Astrocyte of the spinal cord (primary cell): ENCODE measurements around the gene SLC2A6.
A peak's percentile ranks its signal among the peaks of the same experiment; 100 is the strongest.

Source experiments
- DNase-seq: peaks from one replicate; pipeline ENCODE4 v3.0.0; 2011; ENCODE audit warnings: low read depth, low spot score
- H3K4me3 ChIP-seq: 2 replicates; pipeline ENCODE4 v1.5.1; 2011; ENCODE audit warnings: low read depth, mild to moderate bottlenecking, low read length, moderate library complexity
- in situ Hi-C: cut with HindIII; loops from 2 replicates; pipeline ENCODE4 v1.10.0; 2017; ENCODE audit warnings: low sequenced_read_pairs
- TF ChIP-seq, protein P1 (sequence below): IDR thresholded peaks from 2 replicates; pipeline ENCODE4 v1.5.1; 2012; ENCODE audit warnings: low read depth, mild to moderate bottlenecking, low read length, inconsistent platforms

Gene SLC2A6

GRCh38 chr9:133427658-133428348 is 51.1 kb downstream of the SLC2A6 start:
- TF ChIP-seq, protein P1, sequence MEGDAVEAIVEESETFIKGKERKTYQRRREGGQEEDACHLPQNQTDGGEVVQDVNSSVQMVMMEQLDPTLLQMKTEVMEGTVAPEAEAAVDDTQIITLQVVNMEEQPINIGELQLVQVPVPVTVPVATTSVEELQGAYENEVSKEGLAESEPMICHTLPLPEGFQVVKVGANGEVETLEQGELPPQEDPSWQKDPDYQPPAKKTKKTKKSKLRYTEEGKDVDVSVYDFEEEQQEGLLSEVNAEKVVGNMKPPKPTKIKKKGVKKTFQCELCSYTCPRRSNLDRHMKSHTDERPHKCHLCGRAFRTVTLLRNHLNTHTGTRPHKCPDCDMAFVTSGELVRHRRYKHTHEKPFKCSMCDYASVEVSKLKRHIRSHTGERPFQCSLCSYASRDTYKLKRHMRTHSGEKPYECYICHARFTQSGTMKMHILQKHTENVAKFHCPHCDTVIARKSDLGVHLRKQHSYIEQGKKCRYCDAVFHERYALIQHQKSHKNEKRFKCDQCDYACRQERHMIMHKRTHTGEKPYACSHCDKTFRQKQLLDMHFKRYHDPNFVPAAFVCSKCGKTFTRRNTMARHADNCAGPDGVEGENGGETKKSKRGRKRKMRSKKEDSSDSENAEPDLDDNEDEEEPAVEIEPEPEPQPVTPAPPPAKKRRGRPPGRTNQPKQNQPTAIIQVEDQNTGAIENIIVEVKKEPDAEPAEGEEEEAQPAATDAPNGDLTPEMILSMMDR, result no peak
- no peak for DNase-seq
- in situ Hi-C loops, result no loop called here
- no peak overlapping the region for H3K4me3 ChIP-seq

DNA sequence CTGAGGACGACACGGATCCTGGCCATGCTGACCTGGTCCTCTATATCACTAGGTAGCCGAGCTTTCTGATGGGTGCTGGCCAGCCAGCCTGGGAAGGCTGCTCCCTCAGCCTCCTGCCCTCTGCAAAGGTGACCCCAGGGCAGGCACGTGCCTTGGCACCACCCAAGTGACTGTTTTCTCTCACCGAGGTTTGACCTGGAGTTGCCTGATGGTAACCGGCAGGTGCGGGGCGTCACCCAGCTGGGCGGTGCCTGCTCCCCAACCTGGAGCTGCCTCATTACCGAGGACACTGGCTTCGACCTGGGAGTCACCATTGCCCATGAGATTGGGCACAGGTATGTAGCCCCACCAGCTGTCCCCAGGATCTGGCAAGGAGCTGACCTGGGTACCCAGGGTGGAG is 52.9 kb downstream of the SLC2A6 start:
- no peak overlapping the region for H3K4me3 ChIP-seq
- no peak for DNase-seq
- TF ChIP-seq, protein P1, result no peak
- in situ Hi-C loops, result no loop called here

GRCh38 chr9:133425049-133425632 is 53.8 kb downstream of the SLC2A6 start:
- in situ Hi-C loops, result no loop called here
- no peak for DNase-seq
- TF ChIP-seq, protein P1, result no peak
- H3K4me3 ChIP-seq, result no peak overlapping the region

DNA sequence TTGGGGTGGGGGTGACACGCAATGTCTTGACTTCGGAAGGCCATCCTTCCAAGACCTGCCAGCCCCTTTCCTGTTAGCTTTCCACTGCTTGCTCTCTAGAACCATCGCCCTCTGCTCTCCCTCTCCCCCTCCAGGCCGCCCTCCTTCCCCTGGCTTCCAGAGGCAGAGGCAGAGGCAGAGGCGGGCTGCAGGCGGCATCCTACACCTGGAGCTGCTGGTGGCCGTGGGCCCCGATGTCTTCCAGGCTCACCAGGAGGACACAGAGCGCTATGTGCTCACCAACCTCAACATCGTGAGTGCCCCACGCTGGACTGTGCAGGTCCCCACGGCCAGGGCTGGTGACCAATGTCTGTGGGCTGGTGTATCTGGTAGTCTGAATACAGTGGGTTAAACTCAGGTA is 54.7 kb downstream of the SLC2A6 start:
- no peak for DNase-seq

DNA sequence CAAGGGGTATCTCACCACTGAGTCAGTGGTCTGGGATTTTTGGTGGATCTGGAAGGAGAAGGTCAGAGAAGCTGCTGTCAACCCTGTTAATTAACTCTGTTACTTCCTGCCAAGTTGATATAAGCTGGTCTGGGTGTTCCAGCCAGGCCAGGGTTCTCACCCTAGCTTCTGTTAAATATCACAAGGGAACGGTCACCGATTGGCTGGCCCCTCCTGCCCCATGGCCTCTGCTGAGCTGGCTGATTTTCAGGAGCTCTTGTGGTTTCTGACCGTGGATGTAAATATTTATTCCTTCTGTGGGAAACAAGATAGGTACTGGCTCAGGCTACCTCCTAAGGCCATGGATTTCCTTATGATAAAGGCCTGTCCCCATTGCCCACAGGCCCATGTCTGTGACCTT is 55.7 kb downstream of the SLC2A6 start:
- DNase-seq, result no peak
- in situ Hi-C loops, result no loop called here
- TF ChIP-seq, protein P1, result no peak
- no peak overlapping the region for H3K4me3 ChIP-seq

More for the DNA sequence above, 54.7 kb downstream of the SLC2A6 start:
- no peak overlapping the region for H3K4me3 ChIP-seq
- in situ Hi-C loops, result no loop called here
- TF ChIP-seq, protein P1, result no peak

GRCh38 chr9:133421615-133422542 is 57.0 kb downstream of the SLC2A6 start, which contains the start of gene ADAMTS13:
Gene ADAMTS13, plus strand, starts transcription at chr9:133422367. Its CDS starts 77 bp downstream, at chr9:133422444.
- DNase-seq, result no peak
- H3K4me3 ChIP-seq, result no peak within 1 kb of the TSS
- in situ Hi-C loops, result no loop called here
- TF ChIP-seq, protein P1, result peak; percentile 28
